Kasumi-1 (cell line): Measurements from ENCODE around the gene CFAP20DC.
"Not testable (repeated sequence)": the region's sequence is repeated elsewhere in the genome, so short reads cannot be mapped to it uniquely, and the experiment has no call there.

Experiments
- DNase-seq, 2 experiments: peaks; one replicate each; lab custom pipeline; 2025; lab: John Stamatoyannopoulos, UW

The CFAP20DC gene

DNA sequence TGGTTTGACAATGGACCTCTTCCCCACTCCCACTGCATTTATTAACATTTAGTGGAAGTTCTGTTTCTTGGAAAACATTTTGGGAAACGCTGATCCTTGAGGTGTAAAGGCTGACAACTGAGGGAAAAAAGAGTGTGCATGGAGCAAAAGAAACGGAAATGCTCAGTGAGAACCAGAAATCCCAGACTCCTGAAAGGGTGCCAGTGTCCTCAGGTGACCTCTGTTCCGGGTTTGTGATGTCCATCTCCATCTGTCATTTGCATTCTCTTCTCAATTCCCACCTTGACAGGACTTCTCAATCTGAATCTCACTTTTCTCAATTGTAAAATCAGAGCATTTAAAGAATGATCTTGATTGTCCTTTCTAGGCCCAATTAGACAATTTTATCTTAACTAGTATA lies 312.2 kb downstream of the CFAP20DC start:
- no peak for DNase-seq

- DNase-seq = no peak
Observed at GRCh38 chr3:58731673-58732072, 318.2 kb downstream of the CFAP20DC start.

DNA sequence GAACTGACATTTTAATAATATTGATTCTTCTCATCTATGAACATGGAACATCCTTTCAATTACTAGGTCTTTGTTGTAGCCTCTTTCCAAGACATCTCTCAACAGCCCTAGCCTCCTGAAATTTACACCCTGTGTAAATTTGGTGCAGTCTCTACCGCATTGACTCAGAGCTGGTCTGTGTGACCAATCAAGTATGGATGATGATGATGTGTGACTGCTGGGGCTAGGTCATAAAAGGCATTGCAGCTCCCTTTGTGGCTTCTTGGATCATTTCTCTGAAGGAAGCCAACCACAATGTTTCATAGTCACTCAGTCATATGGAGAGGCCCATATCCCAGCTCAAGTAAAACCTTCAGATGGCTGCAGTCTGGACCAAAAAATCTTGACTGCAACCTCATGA lies 321.1 kb downstream of the CFAP20DC start:
- no peak for DNase-seq

- DNase-seq = no peak
Observed at GRCh38 chr3:58725326-58725853, 324.4 kb downstream of the CFAP20DC start.

DNA sequence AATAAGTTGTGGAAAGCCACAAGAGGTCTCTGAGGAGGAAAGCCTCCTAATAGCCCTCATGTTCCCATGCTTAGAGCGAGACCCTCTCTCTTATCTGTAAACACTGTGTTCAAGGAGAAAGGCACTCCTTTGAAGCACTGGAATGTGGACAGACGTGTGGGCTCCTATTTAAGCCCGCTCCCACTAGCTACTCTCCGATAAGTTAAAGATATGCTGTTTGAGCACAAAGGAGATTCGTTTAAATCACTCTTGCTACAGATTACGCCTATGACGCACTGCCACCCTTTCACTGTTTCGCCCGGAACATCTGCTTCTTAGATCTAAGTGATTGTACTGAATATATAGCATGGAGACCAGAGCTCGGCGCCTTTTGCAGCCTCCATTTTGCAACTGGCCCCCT lies 325.5 kb downstream of the CFAP20DC start:
- no peak for DNase-seq

DNA sequence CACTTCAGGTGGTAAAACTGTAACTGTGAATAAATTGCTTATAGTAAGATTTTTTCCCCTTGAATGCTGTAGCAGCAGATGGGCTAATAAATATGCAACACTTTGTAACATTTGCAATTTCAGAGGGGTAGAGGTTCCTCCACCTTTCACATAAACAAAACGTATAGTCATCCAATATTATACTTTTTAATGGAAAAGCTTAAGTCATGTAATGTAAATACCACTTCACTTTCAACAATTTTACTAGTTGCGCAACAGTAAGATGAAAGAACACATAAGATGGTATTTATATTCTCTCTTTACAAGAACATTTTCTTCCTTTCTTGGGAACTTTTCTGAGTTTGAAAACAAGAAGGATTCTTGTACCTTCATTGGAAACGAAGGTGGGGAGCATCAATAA lies 326.7 kb downstream of the CFAP20DC start:
- DNase-seq = no peak

GRCh38 chr3:58722561-58722960 lies 327.3 kb downstream of the CFAP20DC start:
- DNase-seq = no peak

DNA sequence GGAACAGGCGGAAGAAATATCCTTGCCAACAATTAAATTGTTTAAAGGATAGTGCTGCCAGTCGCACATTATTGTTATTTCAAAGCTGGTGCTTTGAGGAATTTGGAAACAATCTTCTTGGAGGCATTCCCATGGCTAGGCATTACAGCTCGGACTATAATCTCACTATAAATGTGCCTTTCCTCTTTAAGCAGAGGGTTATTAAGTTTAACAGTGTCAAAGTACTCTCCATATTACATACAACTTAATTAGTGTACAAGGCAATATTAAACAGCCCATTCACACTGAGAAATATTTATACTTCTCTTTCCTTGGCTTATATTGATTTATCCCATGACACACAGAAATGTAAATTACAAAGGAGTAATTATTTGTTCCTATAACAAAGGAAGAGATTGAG lies 329.3 kb downstream of the CFAP20DC start:
- no peak for DNase-seq

- DNase-seq = no peak
Observed at GRCh38 chr3:58719684-58720083, 330.1 kb downstream of the CFAP20DC start.

DNA sequence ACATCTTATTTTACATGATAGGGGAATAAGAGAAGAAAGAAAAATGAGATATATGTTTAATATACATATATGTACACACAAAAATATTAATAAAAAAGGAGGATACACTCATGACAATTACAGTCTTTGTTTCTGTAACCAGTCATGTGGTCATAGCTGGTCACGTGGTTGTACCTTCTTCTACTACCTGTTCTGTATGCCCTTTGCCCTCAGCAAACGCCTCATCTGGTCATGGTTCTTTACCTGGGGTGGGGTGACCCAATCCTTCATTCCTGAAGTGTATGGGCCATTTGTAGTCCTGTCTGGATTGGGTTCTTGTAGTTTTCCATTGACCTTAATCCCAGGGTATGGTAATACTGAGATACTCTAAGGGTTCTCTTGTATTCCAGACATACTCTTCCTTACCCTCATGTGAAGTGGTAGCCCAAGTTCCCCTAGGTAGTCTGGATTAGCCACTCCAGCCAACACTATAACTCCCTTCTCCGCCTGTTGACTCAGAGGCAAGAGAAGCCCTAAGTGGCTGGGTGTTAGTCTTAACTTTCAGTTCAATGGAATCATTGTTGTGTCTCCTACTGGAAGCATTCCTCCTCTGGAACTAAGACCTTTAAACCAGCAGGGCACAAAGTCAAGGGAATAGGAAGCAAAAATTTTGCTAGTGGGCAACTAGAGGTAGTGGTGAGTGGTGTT lies 336.0 kb downstream of the CFAP20DC start:
- DNase-seq = no peak

GRCh38 chr3:58711871-58712270 lies 338.0 kb downstream of the CFAP20DC start:
- no peak for DNase-seq

- not testable (repeated sequence) for DNase-seq
Observed at GRCh38 chr3:58708983-58709382, 340.8 kb downstream of the CFAP20DC start.

GRCh38 chr3:58708116-58708791 lies 341.6 kb downstream of the CFAP20DC start:
- no peak for DNase-seq

DNA sequence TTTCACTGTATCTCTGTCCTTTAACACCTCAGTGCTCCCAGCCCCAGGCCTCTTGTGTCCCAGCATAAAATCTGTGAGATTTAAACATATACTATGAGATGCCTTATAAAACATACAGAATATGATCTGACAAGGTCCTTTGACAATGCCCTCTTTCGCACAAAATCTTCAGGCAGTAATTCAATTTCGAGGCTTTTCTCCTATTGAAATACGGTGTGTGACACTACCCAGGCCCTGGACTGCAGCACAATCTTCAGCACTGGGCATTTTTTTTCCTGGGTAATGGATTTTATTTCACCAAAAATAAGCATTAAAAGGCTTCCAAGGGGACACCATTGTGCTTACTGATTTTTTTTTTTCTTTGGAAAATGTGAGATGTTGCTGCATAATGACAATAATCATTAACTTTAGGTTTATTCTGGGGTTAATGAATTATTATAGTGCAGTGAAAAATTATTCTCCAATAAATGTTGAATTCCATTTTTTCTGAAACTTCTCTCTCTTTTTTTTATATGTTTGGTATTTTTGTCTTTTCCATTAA lies 342.4 kb downstream of the CFAP20DC start:
- DNase-seq = no peak

GRCh38 chr3:58706395-58707167 lies 343.2 kb downstream of the CFAP20DC start:
- no peak for DNase-seq

- DNase-seq = no peak
Observed at GRCh38 chr3:58704745-58705144, 345.1 kb downstream of the CFAP20DC start.

DNA sequence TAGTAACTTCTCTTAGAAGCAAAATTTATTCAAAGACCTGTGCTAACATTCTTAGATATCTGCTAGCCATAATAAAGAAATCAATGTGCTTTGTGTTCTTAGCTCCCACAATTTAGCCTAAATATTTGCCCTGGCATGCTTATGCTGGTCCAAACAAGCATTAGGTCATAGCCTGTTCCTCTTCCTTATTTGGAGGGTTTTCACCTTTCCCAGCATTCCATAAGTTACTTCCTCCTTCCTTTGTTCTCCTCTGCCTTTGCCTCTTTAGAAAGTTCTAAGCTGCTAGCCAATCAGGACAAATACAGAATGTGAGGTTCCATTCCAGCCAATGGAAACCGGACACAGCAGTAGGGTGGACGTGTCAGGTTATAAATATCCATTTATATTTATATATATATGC lies 345.5 kb downstream of the CFAP20DC start:
- not testable (repeated sequence) for DNase-seq

DNA sequence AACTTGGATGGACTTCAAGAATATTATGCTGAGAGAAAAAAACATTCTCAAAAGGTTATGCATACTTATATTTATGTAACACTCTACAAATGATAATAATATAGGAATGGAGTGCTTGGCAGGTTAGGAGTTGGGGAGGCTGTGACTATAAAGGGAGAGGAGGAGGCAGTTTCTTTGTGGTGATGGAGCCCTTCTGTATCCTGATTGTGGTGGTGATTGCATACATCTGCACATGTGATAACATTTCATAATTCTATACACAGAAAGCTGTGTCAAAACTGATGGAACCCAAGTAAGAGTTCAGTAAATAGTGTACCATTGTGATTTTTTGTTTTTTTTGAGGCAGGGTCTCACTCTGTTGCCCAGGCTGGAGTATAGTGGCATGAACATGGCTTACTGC lies 351.6 kb downstream of the CFAP20DC start:
- no peak for DNase-seq

DNA sequence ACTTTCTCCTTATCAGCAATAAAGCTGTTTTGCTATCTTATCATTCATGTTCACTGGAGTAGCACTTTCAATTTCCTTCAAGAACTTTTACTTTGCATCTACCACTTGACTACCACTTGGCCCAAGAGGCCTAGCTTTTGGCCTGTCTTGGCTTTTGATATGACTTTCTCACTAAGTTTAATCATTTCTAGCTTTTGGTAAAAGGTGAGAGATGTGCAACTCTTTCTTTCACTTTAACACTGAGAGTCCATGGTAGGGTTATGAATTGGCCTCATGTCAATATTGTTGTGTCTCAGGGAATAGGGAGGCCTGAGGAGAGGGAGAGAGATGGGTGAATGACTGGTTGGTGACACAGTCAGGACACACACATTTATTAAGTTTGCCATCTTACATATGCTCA lies 352.3 kb downstream of the CFAP20DC start:
- no peak for DNase-seq

DNA sequence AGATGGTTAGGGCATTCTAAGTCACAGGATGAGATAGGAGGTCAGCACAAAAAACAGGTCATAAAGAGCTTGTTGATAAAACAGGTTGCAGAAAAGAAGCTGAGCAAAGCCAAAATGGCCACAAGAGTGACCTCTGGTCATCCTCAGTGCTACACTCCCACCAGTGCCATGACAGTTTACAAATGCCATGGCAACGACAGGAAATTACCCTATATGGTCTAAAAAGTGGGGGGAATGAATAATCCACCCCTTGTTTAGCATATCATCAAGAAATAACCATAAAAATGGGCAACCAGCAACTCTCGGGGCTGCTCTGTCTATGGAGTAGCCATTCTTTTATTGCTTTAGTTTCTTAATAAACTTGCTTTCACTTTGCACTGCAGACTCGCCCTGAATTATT lies 353.0 kb downstream of the CFAP20DC start:
- DNase-seq = not testable (repeated sequence)

DNA sequence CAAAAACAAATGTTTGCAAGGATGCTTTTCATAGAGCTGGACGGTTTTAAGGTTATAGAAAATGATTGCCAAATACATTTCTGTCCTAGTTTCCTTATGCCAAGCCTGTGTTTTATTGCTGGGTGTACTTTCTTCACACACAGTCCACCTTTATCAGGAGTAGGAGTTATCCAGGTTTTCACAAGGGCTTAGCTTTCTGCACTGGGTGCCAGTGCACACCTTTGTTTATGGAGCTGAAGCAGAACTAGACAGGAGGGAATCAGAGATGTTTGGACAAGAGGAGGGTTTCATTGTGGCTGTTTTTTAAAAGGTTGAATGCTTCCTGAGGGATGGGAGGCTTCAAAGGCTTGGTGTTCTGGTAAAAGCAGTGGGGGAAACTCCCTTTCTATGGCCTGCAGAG lies 353.7 kb downstream of the CFAP20DC start:
- no peak for DNase-seq

GRCh38 chr3:58695284-58695683 lies 354.5 kb downstream of the CFAP20DC start:
- DNase-seq = not testable (repeated sequence)
